HG02943 (cell line): ENCODE measurements around the gene RNF150.

Source experiments
- ATAC-seq: cut with Tn5 transposase; IDR thresholded peaks from one replicate; pipeline ENCODE4 v1.9.1; 2021; ENCODE audit warnings: mild to moderate bottlenecking, low read depth, moderate library complexity; ENCODE audit not compliant: unreplicated experiment

Gene RNF150

GRCh38 chr4:141132072-141132708 lies 1.1 kb downstream of the RNF150 start:
- no peak for ATAC-seq

- no peak for ATAC-seq
Measured at GRCh38 chr4:141131723-141132071, 1.6 kb downstream of the RNF150 start.

GRCh38 chr4:141130947-141131605 lies 2.2 kb downstream of the RNF150 start:
- ATAC-seq = no peak

GRCh38 chr4:141127884-141128283 lies 5.4 kb downstream of the RNF150 start:
- no peak for ATAC-seq

- ATAC-seq = no peak
Measured at GRCh38 chr4:141126769-141127168, 6.5 kb downstream of the RNF150 start.

- no peak for ATAC-seq
Measured at GRCh38 chr4:141124224-141124623, 9.0 kb downstream of the RNF150 start.

GRCh38 chr4:141121768-141122454 lies 11.4 kb downstream of the RNF150 start:
- no peak for ATAC-seq

GRCh38 chr4:141121101-141121500 lies 12.2 kb downstream of the RNF150 start:
- no peak for ATAC-seq

GRCh38 chr4:141120036-141120593 lies 13.2 kb downstream of the RNF150 start:
- no peak for ATAC-seq

- no peak for ATAC-seq
Measured at GRCh38 chr4:141119071-141119470, 14.2 kb downstream of the RNF150 start.

- no peak for ATAC-seq
Measured at GRCh38 chr4:141118381-141118780, 14.9 kb downstream of the RNF150 start.

GRCh38 chr4:141117935-141118334 lies 15.3 kb downstream of the RNF150 start:
- no peak for ATAC-seq

GRCh38 chr4:141109983-141110382 lies 23.3 kb downstream of the RNF150 start:
- no peak for ATAC-seq

GRCh38 chr4:141107927-141108326 lies 25.3 kb downstream of the RNF150 start:
- no peak for ATAC-seq

- no peak for ATAC-seq
Measured at GRCh38 chr4:141102367-141102766, 30.9 kb downstream of the RNF150 start.

- ATAC-seq = no peak
Measured at GRCh38 chr4:141101511-141101910, 31.8 kb downstream of the RNF150 start.

GRCh38 chr4:141099326-141099725 lies 33.9 kb downstream of the RNF150 start:
- no peak for ATAC-seq

GRCh38 chr4:141098163-141098562 lies 35.1 kb downstream of the RNF150 start:
- ATAC-seq = no peak

GRCh38 chr4:141090473-141090872 lies 42.8 kb downstream of the RNF150 start:
- ATAC-seq = no peak

GRCh38 chr4:141081921-141082395 lies 51.3 kb downstream of the RNF150 start:
- no peak for ATAC-seq

- ATAC-seq = no peak
Measured at GRCh38 chr4:141080668-141081067, 52.6 kb downstream of the RNF150 start.
